PC-9 (cell line): ENCODE data around the gene PA2G4.
A peak's percentile ranks its signal among the peaks of the same experiment; 100 is the strongest.

Source experiments
- EZH2 ChIP-seq: fragments of 200-600 bp; sonication (generic); IDR thresholded peaks from 2 replicates; pipeline ENCODE4 v1.8.0; 2017; ENCODE audit warnings: antibody characterized with exemption, low read depth
- TF ChIP-seq, protein P1 (sequence below): fragments of 200-600 bp; sonication (generic); conservative IDR thresholded peaks from 2 replicates; pipeline ENCODE4 v1.6.1; 2017; ENCODE audit warnings: mixed run types, antibody characterized with exemption, mild to moderate bottlenecking, moderate library complexity

GRCh38 chr12:56084958-56085543 lies 19.3 kb upstream of the PA2G4 start:
- TF ChIP-seq, protein P1, sequence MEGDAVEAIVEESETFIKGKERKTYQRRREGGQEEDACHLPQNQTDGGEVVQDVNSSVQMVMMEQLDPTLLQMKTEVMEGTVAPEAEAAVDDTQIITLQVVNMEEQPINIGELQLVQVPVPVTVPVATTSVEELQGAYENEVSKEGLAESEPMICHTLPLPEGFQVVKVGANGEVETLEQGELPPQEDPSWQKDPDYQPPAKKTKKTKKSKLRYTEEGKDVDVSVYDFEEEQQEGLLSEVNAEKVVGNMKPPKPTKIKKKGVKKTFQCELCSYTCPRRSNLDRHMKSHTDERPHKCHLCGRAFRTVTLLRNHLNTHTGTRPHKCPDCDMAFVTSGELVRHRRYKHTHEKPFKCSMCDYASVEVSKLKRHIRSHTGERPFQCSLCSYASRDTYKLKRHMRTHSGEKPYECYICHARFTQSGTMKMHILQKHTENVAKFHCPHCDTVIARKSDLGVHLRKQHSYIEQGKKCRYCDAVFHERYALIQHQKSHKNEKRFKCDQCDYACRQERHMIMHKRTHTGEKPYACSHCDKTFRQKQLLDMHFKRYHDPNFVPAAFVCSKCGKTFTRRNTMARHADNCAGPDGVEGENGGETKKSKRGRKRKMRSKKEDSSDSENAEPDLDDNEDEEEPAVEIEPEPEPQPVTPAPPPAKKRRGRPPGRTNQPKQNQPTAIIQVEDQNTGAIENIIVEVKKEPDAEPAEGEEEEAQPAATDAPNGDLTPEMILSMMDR: peak; percentile 48; the same call in 1 of the 2 replicates
- TF ChIP-seq EZH2: no peak
